Testis (tissue), 2 donors: ENCODE measurements around the gene BCL6B.

Source experiments
- CTCF ChIP-seq, 3 experiments: fragments of 450-650 bp in 2 of 3; fragments of 200-600 bp in 1 of 3; sonication (generic) in 1 of 3; IDR thresholded peaks; one replicate each; pipeline ENCODE4 v1.5.1; 2016 to 2019; ENCODE audit warnings: antibody characterized with exemption in 3 of 3, mild to moderate bottlenecking in 2 of 3, moderate library complexity in 1 of 3
- POLR2A ChIP-seq: fragments of 450-650 bp; IDR thresholded peaks from one replicate; pipeline ENCODE4 v1.6.1; 2017; ENCODE audit warnings: antibody characterized with exemption, mild to moderate bottlenecking, moderate library complexity

GRCh38 chr17:7056386-7056785 is 33.5 kb downstream of the BCL6B start:
- TF ChIP-seq CTCF (IDR thresholded peaks at IDR 0.05) (no peak), POLR2A (no peak)
